ENCODE data around the gene LUZP4. TPM values are rescaled to one million over a fixed set of nuclear protein-coding genes. Genes with fewer than 3 reads are reported as not detected.

The LUZP4 gene
- total and polyA plus RNA-seq, 2 of the 13 experiments (the other 11 are each of a cell fraction or from before 2014, with no cell fraction given) = not detected

DNA sequence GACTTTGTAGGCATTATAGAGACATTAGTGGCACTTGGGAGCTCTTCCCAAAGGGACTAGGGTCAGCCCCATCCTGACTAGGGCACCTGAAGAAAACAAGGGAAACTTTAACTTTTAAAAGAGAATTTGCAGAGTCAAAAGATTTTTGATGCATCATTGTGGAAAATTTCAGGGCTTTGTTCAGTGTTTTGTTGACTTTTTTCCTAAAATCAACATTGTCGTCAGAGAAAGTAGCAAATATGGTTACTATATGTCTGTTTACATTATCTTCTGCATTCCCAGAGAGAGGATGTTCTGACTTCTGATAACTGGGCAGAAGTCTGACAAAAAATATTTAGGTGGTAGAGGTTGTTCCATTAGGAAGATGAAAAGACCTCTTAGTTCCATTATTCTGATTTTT, 51.9 kb downstream of the LUZP4 start (continued):
- TF ChIP-seq, protein P1, sequence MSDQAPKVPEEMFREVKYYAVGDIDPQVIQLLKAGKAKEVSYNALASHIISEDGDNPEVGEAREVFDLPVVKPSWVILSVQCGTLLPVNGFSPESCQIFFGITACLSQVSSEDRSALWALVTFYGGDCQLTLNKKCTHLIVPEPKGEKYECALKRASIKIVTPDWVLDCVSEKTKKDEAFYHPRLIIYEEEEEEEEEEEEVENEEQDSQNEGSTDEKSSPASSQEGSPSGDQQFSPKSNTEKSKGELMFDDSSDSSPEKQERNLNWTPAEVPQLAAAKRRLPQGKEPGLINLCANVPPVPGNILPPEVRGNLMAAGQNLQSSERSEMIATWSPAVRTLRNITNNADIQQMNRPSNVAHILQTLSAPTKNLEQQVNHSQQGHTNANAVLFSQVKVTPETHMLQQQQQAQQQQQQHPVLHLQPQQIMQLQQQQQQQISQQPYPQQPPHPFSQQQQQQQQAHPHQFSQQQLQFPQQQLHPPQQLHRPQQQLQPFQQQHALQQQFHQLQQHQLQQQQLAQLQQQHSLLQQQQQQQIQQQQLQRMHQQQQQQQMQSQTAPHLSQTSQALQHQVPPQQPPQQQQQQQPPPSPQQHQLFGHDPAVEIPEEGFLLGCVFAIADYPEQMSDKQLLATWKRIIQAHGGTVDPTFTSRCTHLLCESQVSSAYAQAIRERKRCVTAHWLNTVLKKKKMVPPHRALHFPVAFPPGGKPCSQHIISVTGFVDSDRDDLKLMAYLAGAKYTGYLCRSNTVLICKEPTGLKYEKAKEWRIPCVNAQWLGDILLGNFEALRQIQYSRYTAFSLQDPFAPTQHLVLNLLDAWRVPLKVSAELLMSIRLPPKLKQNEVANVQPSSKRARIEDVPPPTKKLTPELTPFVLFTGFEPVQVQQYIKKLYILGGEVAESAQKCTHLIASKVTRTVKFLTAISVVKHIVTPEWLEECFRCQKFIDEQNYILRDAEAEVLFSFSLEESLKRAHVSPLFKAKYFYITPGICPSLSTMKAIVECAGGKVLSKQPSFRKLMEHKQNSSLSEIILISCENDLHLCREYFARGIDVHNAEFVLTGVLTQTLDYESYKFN (CRISPR knock-in tag; conservative IDR thresholded peaks at IDR 0.05) = 0 out of 2 replicates have a peak, but pooled peaks have one; percentile 33
- TF ChIP-seq MAFF (IDR thresholded peaks at IDR 0.05; ENCODE audit: low read depth, low read length) = peak; percentile 54; the same call in 1 of the 2 replicates
- TF ChIP-seq PCBP2 (optimal IDR thresholded peaks at IDR 0.05; ENCODE audit: low read depth, low read length, poor library complexity, severe bottlenecking) = no peak
- TF ChIP-seq ZNF776 (CRISPR knock-in tag; IDR thresholded peaks at IDR 0.05) = no peak
- TF ChIP-seq ZNF230 (CRISPR knock-in tag; IDR thresholded peaks at IDR 0.05) = no peak
- TF ChIP-seq JUN (CRISPR knock-in tag; IDR thresholded peaks at IDR 0.05) = no peak
- TF ChIP-seq KDM5A (IDR thresholded peaks at IDR 0.05; ENCODE audit: borderline replicate concordance, low read length) = no peak
- peak; percentile 35; the same call in 1 of the 2 replicates for TF ChIP-seq NCOA2 (CRISPR knock-in tag; IDR thresholded peaks at IDR 0.05)
- no peak for TF ChIP-seq PTBP1 (IDR thresholded peaks at IDR 0.05; ENCODE audit: low read depth, low read length, poor library complexity, severe bottlenecking)
- TF ChIP-seq ERF (CRISPR knock-in tag; IDR thresholded peaks at IDR 0.05) = no peak
- no peak for TF ChIP-seq MTA1 (CRISPR knock-in tag; IDR thresholded peaks at IDR 0.05; ENCODE audit: borderline replicate concordance)
- TF ChIP-seq, protein P2, sequence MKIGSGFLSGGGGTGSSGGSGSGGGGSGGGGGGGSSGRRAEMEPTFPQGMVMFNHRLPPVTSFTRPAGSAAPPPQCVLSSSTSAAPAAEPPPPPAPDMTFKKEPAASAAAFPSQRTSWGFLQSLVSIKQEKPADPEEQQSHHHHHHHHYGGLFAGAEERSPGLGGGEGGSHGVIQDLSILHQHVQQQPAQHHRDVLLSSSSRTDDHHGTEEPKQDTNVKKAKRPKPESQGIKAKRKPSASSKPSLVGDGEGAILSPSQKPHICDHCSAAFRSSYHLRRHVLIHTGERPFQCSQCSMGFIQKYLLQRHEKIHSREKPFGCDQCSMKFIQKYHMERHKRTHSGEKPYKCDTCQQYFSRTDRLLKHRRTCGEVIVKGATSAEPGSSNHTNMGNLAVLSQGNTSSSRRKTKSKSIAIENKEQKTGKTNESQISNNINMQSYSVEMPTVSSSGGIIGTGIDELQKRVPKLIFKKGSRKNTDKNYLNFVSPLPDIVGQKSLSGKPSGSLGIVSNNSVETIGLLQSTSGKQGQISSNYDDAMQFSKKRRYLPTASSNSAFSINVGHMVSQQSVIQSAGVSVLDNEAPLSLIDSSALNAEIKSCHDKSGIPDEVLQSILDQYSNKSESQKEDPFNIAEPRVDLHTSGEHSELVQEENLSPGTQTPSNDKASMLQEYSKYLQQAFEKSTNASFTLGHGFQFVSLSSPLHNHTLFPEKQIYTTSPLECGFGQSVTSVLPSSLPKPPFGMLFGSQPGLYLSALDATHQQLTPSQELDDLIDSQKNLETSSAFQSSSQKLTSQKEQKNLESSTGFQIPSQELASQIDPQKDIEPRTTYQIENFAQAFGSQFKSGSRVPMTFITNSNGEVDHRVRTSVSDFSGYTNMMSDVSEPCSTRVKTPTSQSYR (CRISPR knock-in tag; IDR thresholded peaks at IDR 0.05; ENCODE audit: borderline replicate concordance) = no peak
- TF ChIP-seq ZMYM4 (CRISPR knock-in tag; IDR thresholded peaks at IDR 0.05) = no peak
- no peak for TF ChIP-seq ZNF430 (CRISPR knock-in tag; IDR thresholded peaks at IDR 0.05)
- TF ChIP-seq ZSCAN25 (CRISPR knock-in tag; IDR thresholded peaks at IDR 0.05) = no peak
- TF ChIP-seq ZBTB3 (CRISPR knock-in tag; IDR thresholded peaks at IDR 0.05; ENCODE audit: borderline replicate concordance, low read depth) = no peak
- TF ChIP-seq ZNF274 (CRISPR knock-in tag; IDR thresholded peaks at IDR 0.05) = no peak
- TF ChIP-seq, protein P3, sequence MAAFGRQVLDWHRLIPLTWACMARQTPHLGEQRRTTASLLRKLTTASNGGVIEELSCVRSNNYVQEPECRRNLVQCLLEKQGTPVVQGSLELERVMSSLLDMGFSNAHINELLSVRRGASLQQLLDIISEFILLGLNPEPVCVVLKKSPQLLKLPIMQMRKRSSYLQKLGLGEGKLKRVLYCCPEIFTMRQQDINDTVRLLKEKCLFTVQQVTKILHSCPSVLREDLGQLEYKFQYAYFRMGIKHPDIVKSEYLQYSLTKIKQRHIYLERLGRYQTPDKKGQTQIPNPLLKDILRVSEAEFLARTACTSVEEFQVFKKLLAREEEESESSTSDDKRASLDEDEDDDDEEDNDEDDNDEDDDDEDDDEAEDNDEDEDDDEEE (CRISPR knock-in tag; IDR thresholded peaks at IDR 0.05) = no peak
- TF ChIP-seq BCL6 (CRISPR knock-in tag; IDR thresholded peaks at IDR 0.05) = peak; percentile 67
- TF ChIP-seq, protein P4, sequence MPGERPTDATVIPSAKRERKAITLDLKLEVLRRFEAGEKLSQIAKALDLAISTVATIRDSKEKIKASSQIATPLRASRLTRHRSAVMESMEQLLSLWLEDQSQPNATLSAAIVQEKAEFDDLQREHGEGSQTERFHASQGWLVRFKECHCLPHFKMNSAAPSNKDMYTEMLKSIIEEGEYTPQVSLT (CRISPR knock-in tag; IDR thresholded peaks at IDR 0.05; ENCODE audit: borderline replicate concordance, low read depth) = no peak
- no peak for TF ChIP-seq ZBTB7B (CRISPR knock-in tag; IDR thresholded peaks at IDR 0.05)
- TF ChIP-seq MTF2 (CRISPR knock-in tag; IDR thresholded peaks at IDR 0.05; ENCODE audit: borderline replicate concordance) = no peak
- TF ChIP-seq ZNF496 (CRISPR knock-in tag; IDR thresholded peaks at IDR 0.05; ENCODE audit: insufficient replicate concordance) = no peak
